Adrenal gland (tissue), 5 donors: Measurements from ENCODE around the gene LRRC8D.

Experiments
- POLR2A ChIP-seq, 2 donors: fragments of 450-650 bp; IDR thresholded peaks; one replicate each; pipeline ENCODE4 v1.6.1; 2017; ENCODE audit warnings: antibody characterized with exemption in 2 of 2, mild to moderate bottlenecking in 2 of 2, moderate library complexity in 1 of 2
- TF ChIP-seq, protein P1 (sequence below), 6 experiments: fragments of 450-650 bp in 4 of 6; fragments of 200-600 bp in 2 of 6; sonication (generic) in 1 of 6; IDR thresholded peaks; 1 replicate in 5 of 6; 2 replicates in 1 of 6; pipeline versions ENCODE4 v1.5.1 to v1.8.0; 2016 to 2021; ENCODE audit warnings: antibody characterized with exemption in 6 of 6, mild to moderate bottlenecking in 2 of 6, moderate library complexity in 1 of 6
- donor health status: DM: no; HTN: no; CAD: no.

DNA sequence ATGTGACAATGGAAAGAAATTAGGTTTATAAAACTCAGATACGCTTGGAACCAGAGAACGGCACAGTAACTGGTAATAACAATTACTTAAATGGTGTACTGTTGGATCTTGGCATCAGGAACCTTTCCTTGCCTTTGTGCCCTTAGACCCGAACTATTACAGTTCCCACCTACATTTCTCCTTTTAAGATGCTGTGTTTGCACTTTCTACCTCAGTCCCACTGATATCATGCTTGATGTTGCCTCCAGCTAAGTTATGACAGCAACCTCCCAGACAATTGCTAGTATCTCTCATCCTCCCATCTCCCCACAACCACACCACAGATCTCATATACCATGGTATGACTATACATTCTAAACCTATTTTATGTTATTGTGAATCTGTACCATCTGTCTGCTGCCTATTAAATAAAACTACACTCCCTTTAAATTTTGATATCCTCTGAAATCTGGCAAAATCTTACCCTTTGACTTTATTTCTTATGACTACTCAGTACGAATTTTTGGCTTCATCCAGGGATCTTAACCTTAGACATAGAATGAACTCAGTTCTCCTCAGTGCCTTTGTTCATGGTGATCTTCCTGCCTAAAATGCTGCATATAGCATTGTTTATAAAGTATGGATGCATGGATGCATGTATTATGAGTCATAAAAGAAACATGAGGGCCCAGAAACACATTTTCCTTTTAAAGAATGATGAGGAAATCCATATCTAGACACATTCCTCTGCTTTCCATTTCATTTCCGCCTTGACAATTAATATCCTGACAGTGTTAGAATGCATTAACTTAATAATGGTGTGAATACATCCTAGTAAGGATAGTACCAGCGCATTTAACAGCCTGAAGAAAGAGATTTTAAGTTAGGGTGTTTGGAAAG, 64.1 kb downstream of the LRRC8D start:
- TF ChIP-seq POLR2A (IDR thresholded peaks at IDR 0.05) = no peak
- TF ChIP-seq, protein P1, sequence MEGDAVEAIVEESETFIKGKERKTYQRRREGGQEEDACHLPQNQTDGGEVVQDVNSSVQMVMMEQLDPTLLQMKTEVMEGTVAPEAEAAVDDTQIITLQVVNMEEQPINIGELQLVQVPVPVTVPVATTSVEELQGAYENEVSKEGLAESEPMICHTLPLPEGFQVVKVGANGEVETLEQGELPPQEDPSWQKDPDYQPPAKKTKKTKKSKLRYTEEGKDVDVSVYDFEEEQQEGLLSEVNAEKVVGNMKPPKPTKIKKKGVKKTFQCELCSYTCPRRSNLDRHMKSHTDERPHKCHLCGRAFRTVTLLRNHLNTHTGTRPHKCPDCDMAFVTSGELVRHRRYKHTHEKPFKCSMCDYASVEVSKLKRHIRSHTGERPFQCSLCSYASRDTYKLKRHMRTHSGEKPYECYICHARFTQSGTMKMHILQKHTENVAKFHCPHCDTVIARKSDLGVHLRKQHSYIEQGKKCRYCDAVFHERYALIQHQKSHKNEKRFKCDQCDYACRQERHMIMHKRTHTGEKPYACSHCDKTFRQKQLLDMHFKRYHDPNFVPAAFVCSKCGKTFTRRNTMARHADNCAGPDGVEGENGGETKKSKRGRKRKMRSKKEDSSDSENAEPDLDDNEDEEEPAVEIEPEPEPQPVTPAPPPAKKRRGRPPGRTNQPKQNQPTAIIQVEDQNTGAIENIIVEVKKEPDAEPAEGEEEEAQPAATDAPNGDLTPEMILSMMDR (IDR thresholded peaks at IDR 0.05) = no peak
